MG63 (cell line): ENCODE data around the gene FRYL. TPM values are rescaled to one million over a fixed set of nuclear protein-coding genes. Genes with fewer than 3 reads are reported as not detected.
"Not testable (repeated sequence)": the region's sequence is repeated elsewhere in the genome, so short reads cannot be mapped to it uniquely, and the experiment has no call there.

ENCODE experiments used
- DNase-seq: peaks from one replicate; pipeline ENCODE4 v3.0.0-alpha.2; 2020
- H3K27me3 ChIP-seq: fragments of 250-450 bp; sonication (Bioruptor Pico); 2 replicates; pipeline ENCODE4 v1.5.1; 2020; ENCODE audit warnings: mild to moderate bottlenecking, moderate library complexity
- H3K36me3 ChIP-seq: fragments of 250-450 bp; sonication (Bioruptor Pico); 2 replicates; pipeline ENCODE4 v1.5.1; 2020; ENCODE audit warnings: mild to moderate bottlenecking, moderate library complexity
- H3K4me3 ChIP-seq: fragments of 250-450 bp; sonication (Bioruptor Pico); 2 replicates; pipeline ENCODE4 v1.5.1; 2020; ENCODE audit warnings: mild to moderate bottlenecking, moderate library complexity
- H3K9me3 ChIP-seq: fragments of 250-450 bp; sonication (Bioruptor Pico); 2 replicates; pipeline ENCODE4 v1.5.1; 2020; ENCODE audit warnings: mild to moderate bottlenecking, moderate library complexity
- total RNA-seq: library from RNA; depleted of rRNA; stranded (reverse); fragments of >200 nt; shearing (Covaris generic); gene quantifications from 2 replicates; pipeline ENCODE4 v1.2.3, GENCODE V29; 2014; ENCODE audit warnings: low replicate concordance

FRYL gene
- total RNA-seq, 1 experiment from 2014 or later, result 9.7 TPM

DNA sequence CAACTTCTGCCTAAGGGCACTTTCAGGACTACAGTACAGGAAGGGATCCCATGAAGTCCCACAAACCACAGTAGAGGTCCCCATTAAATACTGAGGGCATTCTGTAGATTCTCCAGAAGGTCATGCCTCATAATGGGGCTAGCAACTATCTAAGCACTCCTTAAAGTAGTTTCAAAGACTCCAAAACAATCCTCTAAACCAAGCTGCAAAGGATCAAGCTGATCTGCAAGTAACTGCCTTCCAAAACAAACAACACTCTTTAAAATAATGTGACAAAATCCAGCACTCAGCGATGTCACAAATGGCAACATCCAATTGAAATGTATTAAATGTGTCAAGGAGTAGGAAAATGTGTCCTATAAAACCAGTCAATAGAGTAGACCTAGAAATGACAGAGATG lies 118.7 kb downstream of the FRYL start:
- DNase-seq, result no peak
- Histone ChIP-seq H3K36me3 (no peaks in the 10 kb centered on the region), H3K27me3 (no peaks in the 10 kb centered on the region), H3K9me3 (no peaks in the 10 kb centered on the region), H3K4me3 (no peak overlapping the region)

- Histone ChIP-seq H3K9me3 (no peaks in the 10 kb centered on the region), H3K36me3 (no peaks in the 10 kb centered on the region), H3K27me3 (no peaks in the 10 kb centered on the region), H3K4me3 (no peak overlapping the region)
- DNase-seq, result no peak
These were observed 119.7 kb downstream of the FRYL start for GRCh38 chr4:48660347-48660746.

GRCh38 chr4:48654015-48654664 lies 125.9 kb downstream of the FRYL start:
- H3K36me3 ChIP-seq, result no peaks in the 10 kb centered on the region
- no peaks in the 10 kb centered on the region for H3K9me3 ChIP-seq
- no peaks in the 10 kb centered on the region for H3K27me3 ChIP-seq
- 0 out of 2 replicates have a peak overlapping the region, but pooled peaks have one; percentile 11 for H3K4me3 ChIP-seq
- no peak for DNase-seq

GRCh38 chr4:48653217-48654014 lies 126.7 kb downstream of the FRYL start:
- Histone ChIP-seq H3K27me3 (no peaks in the 10 kb centered on the region), H3K36me3 (no peaks in the 10 kb centered on the region), H3K9me3 (no peaks in the 10 kb centered on the region), H3K4me3 (0 out of 2 replicates have a peak overlapping the region, but pooled peaks have one; percentile 11)
- peak; percentile 43 for DNase-seq

DNA sequence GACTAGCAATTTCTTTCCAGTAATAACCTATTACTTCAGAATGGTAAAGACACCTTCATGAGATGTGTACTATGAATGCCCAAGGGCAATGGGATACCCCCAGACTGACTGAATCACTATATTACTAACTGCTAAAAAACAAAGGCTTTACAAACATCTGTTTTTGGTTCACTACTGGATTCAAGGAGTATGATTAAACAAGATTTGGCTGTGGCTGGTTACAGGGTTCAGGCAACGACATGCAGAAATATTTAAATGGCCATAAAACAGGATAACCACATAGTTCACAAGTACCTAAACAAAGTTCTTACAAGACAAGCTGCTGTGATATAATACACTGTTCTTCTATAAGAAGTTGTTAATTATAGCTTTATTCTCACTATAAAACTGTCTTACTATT lies 128.2 kb downstream of the FRYL start:
- Histone ChIP-seq H3K27me3 (no peaks in the 10 kb centered on the region), H3K4me3 (no peak overlapping the region), H3K9me3 (no peaks in the 10 kb centered on the region), H3K36me3 (no peaks in the 10 kb centered on the region)
- no peak for DNase-seq

DNA sequence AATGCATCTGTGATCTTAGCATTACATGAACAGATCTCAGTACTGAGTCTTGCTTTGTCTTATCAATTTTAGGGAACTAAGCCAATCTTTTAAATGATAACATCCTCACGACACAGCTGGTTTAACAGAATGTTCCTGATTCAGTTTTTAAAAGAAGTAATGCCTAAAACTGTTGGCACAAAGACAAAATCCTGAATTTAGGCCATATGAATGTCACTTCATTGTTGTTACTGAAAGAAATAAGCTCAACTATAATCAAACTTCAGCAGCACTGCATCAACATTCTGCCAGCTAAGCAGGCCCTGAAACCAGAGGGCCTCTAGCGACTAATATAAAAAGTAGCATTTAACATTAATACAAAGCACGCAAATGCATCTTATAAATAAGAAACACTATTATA lies 130.6 kb downstream of the FRYL start:
- no peak for DNase-seq
- Histone ChIP-seq H3K9me3 (no peaks in the 10 kb centered on the region), H3K27me3 (no peaks in the 10 kb centered on the region), H3K36me3 (no peaks in the 10 kb centered on the region), H3K4me3 (no peak overlapping the region)

DNA sequence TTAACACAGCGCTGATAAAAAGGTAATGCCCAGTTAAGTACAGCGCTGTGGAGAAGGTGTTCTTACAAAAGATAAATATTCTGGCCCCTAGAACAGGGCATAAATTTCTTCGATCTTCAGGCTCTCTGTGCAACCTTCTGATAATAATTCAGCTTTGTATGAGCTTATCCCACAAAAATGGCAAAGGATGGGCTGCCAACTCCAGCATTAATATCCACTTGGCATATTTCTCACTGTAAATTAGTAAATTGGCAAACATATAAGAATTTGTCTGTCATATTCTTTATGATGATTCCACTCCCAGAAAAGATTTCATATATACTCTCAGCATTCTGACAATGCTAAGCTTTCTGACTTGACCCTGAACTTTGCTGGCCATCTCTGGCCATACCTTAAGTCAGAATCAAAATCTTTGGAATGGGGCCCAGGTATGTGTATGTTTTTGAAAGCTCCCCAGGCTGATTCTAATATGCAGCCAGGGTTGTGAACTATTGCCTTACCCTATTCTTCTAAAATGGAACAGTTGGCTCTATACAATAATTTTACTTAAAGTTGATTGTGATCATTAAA lies 134.8 kb downstream of the FRYL start:
- H3K36me3 ChIP-seq, result no peaks in the 10 kb centered on the region
- H3K4me3 ChIP-seq, result no peak overlapping the region
- H3K9me3 ChIP-seq, result no peaks in the 10 kb centered on the region
- peak; percentile 51 for DNase-seq
- no peaks in the 10 kb centered on the region for H3K27me3 ChIP-seq

- Histone ChIP-seq H3K4me3 (no peak overlapping the region), H3K36me3 (no peaks in the 10 kb centered on the region; the same call in 1 of the 2 replicates), H3K27me3 (no peaks in the 10 kb centered on the region), H3K9me3 (no peaks in the 10 kb centered on the region)
- no peak for DNase-seq
These were observed 137.4 kb downstream of the FRYL start for GRCh38 chr4:48642421-48643374.

- H3K36me3 ChIP-seq, result no peaks in the 10 kb centered on the region; the same call in 1 of the 2 replicates
- H3K9me3 ChIP-seq, result no peaks in the 10 kb centered on the region
- H3K27me3 ChIP-seq, result no peaks in the 10 kb centered on the region
- H3K4me3 ChIP-seq, result no peak overlapping the region
- DNase-seq, result no peak
These were observed 138.7 kb downstream of the FRYL start for GRCh38 chr4:48641401-48641800.

GRCh38 chr4:48640699-48641098 lies 139.4 kb downstream of the FRYL start:
- Histone ChIP-seq H3K4me3 (no peak overlapping the region), H3K27me3 (no peaks in the 10 kb centered on the region), H3K9me3 (no peaks in the 10 kb centered on the region), H3K36me3 (no peaks in the 10 kb centered on the region; the same call in 1 of the 2 replicates)
- DNase-seq, result no peak

DNA sequence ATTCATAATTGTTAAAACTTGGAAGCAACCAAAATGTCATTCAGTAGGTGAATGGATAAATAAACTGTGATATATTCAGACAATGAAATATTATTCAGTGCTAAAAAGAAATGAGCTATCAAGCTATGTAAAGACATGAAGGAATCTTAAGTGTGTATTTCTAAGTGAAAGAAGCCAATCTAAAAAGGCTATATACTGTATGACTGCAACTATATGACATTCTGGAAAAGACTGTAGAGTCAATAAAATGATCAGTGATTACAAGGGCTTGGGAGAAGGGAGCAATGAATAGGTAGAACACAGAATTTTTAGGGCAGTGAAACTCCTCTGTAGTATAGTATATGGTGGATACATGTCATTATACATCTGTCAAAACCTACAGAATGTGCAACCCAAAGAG lies 139.9 kb downstream of the FRYL start:
- no peak overlapping the region for H3K4me3 ChIP-seq
- no peaks in the 10 kb centered on the region; the same call in 1 of the 2 replicates for H3K36me3 ChIP-seq
- no peaks in the 10 kb centered on the region for H3K27me3 ChIP-seq

GRCh38 chr4:48639807-48640206 lies 140.3 kb downstream of the FRYL start:
- Histone ChIP-seq H3K36me3 (no peaks in the 10 kb centered on the region; the same call in 1 of the 2 replicates), H3K27me3 (no peaks in the 10 kb centered on the region), H3K4me3 (no peak overlapping the region), H3K9me3 (no peaks in the 10 kb centered on the region)
- DNase-seq, result no peak

More for the DNA sequence above, 139.9 kb downstream of the FRYL start:
- no peak for DNase-seq
- no peaks in the 10 kb centered on the region for H3K9me3 ChIP-seq

GRCh38 chr4:48638586-48638985 lies 141.5 kb downstream of the FRYL start:
- not testable (repeated sequence) for H3K4me3 ChIP-seq, H3K36me3 ChIP-seq, DNase-seq, H3K9me3 ChIP-seq, H3K27me3 ChIP-seq

- H3K9me3 ChIP-seq, result no peaks in the 10 kb centered on the region
- no peak overlapping the region for H3K4me3 ChIP-seq
- no peak for DNase-seq
- H3K36me3 ChIP-seq, result no peaks in the 10 kb centered on the region; the same call in 1 of the 2 replicates
- no peaks in the 10 kb centered on the region for H3K27me3 ChIP-seq
These were observed 143.2 kb downstream of the FRYL start for GRCh38 chr4:48636911-48637310.

GRCh38 chr4:48635980-48636379 lies 144.1 kb downstream of the FRYL start:
- H3K27me3 ChIP-seq, result no peaks in the 10 kb centered on the region
- H3K4me3 ChIP-seq, result no peak overlapping the region
- no peaks in the 10 kb centered on the region for H3K9me3 ChIP-seq
- H3K36me3 ChIP-seq, result no peaks in the 10 kb centered on the region; the same call in 1 of the 2 replicates
- no peak for DNase-seq

DNA sequence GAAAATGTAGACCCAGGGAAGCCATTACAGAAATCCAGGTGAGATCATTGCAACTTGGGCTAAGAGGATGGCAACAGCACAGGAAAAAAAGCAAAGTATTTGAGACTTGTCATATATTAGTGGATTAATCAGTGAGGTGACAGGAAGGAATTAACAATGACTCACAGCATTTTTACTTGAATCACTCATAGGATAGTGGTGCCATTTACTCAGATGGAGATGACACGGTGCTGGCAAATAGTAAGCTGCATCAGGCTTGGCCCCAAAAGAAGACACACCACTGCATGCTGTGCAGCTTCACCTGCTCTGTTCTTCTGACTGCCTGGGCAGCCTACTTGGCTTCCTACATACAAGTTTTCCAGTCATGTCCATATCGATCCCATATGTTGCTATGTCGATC lies 144.8 kb downstream of the FRYL start:
- Histone ChIP-seq H3K9me3 (no peaks in the 10 kb centered on the region), H3K36me3 (no peaks in the 10 kb centered on the region; the same call in 1 of the 2 replicates), H3K27me3 (no peaks in the 10 kb centered on the region), H3K4me3 (no peak overlapping the region)
- DNase-seq, result peak; percentile 10
